Endothelial cell (in vitro differentiated cells): Measurements from ENCODE around the gene C10orf143. TPM values are rescaled to one million over a fixed set of nuclear protein-coding genes. Genes with fewer than 3 reads are reported as not detected.

Experiments
- DNase-seq: peaks from one replicate; pipeline ENCODE4 v3.0.0; 2021; ENCODE audit warnings: low spot score
- H3K27ac Mint-ChIP-seq: one replicate; pipeline ENCODE4 v1.8.0; 2021; ENCODE audit warnings: mixed read lengths, inconsistent platforms; ENCODE audit not compliant: unreplicated experiment
- H3K27me3 Mint-ChIP-seq: one replicate; pipeline ENCODE4 v1.8.0; 2021; ENCODE audit warnings: mild to moderate bottlenecking, moderate library complexity, mixed read lengths, inconsistent platforms; ENCODE audit not compliant: unreplicated experiment
- H3K36me3 Mint-ChIP-seq: one replicate; pipeline ENCODE4 v1.8.0; 2021; ENCODE audit warnings: mild to moderate bottlenecking, low read depth, mixed read lengths, inconsistent platforms; ENCODE audit not compliant: unreplicated experiment
- H3K4me1 Mint-ChIP-seq: one replicate; pipeline ENCODE4 v1.8.0; 2021; ENCODE audit warnings: mild to moderate bottlenecking, mixed read lengths, inconsistent platforms; ENCODE audit not compliant: unreplicated experiment
- H3K4me3 Mint-ChIP-seq: one replicate; pipeline ENCODE4 v1.8.0; 2021; ENCODE audit warnings: mild to moderate bottlenecking, mixed read lengths, inconsistent platforms; ENCODE audit not compliant: unreplicated experiment
- H3K9me3 Mint-ChIP-seq: one replicate; pipeline ENCODE4 v1.8.0; 2021; ENCODE audit warnings: mixed read lengths, inconsistent platforms; ENCODE audit not compliant: unreplicated experiment
- total RNA-seq: library from RNA; stranded (reverse); fragmentation: NEBNext Ultra II Directional; extraction: Animal tissue kit (Norgen Biotek cat#: 25700); gene quantifications from one replicate; pipeline ENCODE4 v1.2.1, GENCODE V29; 2021; ENCODE audit not compliant: unreplicated experiment
- TF ChIP-seq, protein P1 (sequence below): fragments of 200-600 bp; sonication (generic); IDR thresholded peaks from one replicate; pipeline ENCODE4 v1.5.0; 2021; ENCODE audit warnings: antibody characterized with exemption; ENCODE audit not compliant: unreplicated experiment

C10orf143 gene
- total RNA-seq, 1 donor from 2014 or later, result 3.4 TPM

DNA sequence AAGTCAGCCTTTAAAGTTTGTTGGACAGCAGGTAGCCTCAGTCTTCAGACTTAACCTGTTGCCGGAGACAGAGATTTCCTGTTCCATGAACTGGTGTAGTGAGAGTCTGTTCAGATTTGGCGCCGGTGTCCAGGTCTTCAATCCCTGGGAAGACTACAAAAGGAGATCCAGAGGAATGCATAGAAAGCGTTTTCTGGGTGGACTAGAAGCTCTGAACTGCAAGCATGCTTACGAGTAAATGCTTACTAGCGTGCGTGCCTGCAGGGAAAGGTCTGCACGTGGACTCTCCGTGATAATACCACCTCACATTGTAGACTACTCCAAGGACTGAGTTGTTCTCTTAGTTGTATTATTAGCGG is 26.4 kb upstream of the C10orf143 start:
- peaks cover 10% of the 10 kb centered on the region for H3K36me3 Mint-ChIP-seq
- H3K4me1 Mint-ChIP-seq, result peaks cover 24% of the 10 kb centered on the region
- TF ChIP-seq, protein P1, sequence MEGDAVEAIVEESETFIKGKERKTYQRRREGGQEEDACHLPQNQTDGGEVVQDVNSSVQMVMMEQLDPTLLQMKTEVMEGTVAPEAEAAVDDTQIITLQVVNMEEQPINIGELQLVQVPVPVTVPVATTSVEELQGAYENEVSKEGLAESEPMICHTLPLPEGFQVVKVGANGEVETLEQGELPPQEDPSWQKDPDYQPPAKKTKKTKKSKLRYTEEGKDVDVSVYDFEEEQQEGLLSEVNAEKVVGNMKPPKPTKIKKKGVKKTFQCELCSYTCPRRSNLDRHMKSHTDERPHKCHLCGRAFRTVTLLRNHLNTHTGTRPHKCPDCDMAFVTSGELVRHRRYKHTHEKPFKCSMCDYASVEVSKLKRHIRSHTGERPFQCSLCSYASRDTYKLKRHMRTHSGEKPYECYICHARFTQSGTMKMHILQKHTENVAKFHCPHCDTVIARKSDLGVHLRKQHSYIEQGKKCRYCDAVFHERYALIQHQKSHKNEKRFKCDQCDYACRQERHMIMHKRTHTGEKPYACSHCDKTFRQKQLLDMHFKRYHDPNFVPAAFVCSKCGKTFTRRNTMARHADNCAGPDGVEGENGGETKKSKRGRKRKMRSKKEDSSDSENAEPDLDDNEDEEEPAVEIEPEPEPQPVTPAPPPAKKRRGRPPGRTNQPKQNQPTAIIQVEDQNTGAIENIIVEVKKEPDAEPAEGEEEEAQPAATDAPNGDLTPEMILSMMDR, result no peak
- DNase-seq, result peak; percentile 10
- H3K9me3 Mint-ChIP-seq, result no peaks in the 10 kb centered on the region
- H3K27me3 Mint-ChIP-seq, result peaks cover 18% of the 10 kb centered on the region
- peak overlapping the region; percentile 96 for H3K4me3 Mint-ChIP-seq
- peak overlapping the region; percentile 94 for H3K27ac Mint-ChIP-seq

DNA sequence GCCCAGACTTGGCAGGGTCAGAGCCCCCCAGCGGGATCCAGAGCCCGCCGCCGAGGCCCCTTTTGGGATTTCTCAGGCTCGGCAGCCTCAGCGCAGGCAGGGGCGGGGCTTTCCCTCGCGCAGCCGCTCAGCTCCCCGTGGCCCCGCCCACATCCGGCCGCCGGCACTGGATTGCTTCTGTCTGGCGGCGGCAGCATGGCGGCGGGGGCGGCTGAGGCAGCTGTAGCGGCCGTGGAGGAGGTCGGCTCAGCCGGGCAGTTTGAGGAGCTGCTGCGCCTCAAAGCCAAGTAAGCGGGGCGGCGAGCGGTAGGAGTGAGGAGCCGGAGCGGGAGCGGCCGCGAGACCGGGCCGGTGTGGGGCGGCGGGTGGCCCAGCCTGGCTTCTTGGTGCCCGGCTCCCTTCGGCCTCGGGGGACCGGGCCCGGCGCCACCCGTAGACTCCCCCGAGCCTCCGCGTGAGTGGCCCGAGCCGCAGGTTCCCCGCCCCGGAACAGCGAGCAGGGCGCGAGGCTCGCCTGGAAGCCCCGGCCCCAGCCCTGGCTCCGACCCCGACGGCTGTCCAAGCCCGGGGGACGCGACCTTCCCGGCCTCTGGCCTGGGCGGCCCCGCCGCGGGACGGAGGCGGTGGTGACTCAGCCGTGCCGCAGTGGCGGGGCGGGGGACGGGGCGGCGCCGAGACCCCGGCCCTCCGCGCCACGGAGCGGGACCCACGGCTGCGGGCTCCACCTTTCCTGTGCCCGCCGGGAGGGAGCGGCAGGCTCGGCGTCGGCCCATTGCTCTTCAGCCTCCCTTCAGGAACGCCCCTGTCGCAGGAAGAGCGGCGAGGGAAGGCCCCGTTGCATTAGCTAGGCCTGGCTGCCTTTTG is 25.8 kb upstream of the C10orf143 start, which contains the start of gene GLRX3:
GLRX3 (plus strand) TSS at position 166 of the 864 bp plus-strand sequence; CDS start at position 196, 30 bp downstream.
- H3K4me1 Mint-ChIP-seq, result peaks cover 19% of the 10 kb centered on the region
- H3K27ac Mint-ChIP-seq, result peak within 1 kb of the TSS; percentile 94
- H3K27me3 Mint-ChIP-seq, result peaks cover 18% of the 10 kb centered on the region
- peak; percentile 93 for DNase-seq
- H3K4me3 Mint-ChIP-seq, result peak within 1 kb of the TSS; percentile 96
- TF ChIP-seq, protein P1, result no peak
- no peaks in the 10 kb centered on the region for H3K9me3 Mint-ChIP-seq
- peaks cover 8% of the 10 kb centered on the region for H3K36me3 Mint-ChIP-seq

DNA sequence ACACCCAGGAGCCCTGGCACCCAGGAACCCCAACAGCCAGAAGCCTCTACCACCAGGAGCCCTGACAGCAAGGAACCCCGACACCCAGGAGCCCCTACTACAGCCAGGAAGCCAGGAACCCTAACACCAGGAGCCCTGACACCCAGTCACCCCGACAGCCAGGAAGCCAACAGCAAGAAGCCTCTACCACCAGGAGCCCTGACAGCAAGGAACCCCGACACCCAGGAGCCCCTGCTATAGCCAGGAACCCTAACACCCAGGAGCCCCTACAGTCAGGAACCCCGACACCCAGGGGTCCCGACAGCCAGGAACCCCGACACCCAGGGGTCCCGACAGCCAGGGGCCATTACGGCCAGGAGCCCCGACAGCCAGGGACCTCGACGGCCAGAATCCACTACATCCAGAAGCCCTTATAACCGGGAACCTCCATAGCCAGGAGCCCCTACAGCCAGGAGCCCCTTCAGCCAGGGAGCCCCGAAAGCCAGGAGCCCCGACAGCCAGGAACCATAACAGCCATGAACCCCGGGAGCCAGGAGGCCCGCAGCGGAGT is 25.1 kb upstream of the C10orf143 start:
- H3K4me3 Mint-ChIP-seq, result peak overlapping the region; percentile 87
- H3K27ac Mint-ChIP-seq, result peak overlapping the region; percentile 40
- peaks cover 18% of the 10 kb centered on the region for H3K27me3 Mint-ChIP-seq
- TF ChIP-seq, protein P1, result no peak
- H3K36me3 Mint-ChIP-seq, result peaks cover 8% of the 10 kb centered on the region
- no peaks in the 10 kb centered on the region for H3K9me3 Mint-ChIP-seq
- H3K4me1 Mint-ChIP-seq, result peaks cover 18% of the 10 kb centered on the region
- DNase-seq, result no peak

DNA sequence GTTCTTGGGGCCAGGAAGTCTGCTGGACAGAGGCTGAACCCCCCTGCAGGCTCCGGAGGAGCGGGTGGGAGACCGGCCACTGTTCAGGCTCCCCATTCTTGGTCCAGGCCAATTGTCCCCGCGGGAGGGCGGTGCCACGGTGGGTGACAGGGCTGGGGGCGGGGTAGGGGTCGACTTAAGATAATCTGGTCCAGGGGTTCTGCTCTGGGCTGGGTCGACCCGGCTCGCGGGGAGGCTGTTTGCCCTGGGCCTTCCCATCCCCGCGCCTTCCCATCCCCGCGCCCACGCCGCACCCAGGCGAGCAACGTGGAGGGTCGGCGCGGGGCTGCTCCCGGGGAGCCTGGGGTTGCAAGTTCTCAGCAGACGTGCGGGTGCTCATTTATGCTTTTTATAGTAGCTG is 18.3 kb upstream of the C10orf143 start:
- Mint-ChIP-seq H3K4me3 (no peak overlapping the region), H3K27ac (no peak overlapping the region), H3K4me1 (no peaks in the 10 kb centered on the region), H3K36me3 (no peaks in the 10 kb centered on the region), H3K27me3 (no peaks in the 10 kb centered on the region), H3K9me3 (no peaks in the 10 kb centered on the region)
- TF ChIP-seq, protein P1, result no peak
- DNase-seq, result no peak
